Caco-2 (cell line): Measurements from ENCODE around the gene TAF8. TPM values are rescaled to one million over a fixed set of nuclear protein-coding genes. Genes with fewer than 3 reads are reported as not detected.
A peak's percentile ranks its signal among the peaks of the same experiment; 100 is the strongest.

Experiments used
- BruUV-seq: library from RNA; stranded (reverse); fragments of 400-500 nt; replicated peaks from 2 replicates; lab custom pipeline; 2021; lab: Mats Ljungman, UMichigan
- CTCF ChIA-PET: fragments of 300-600 bp; sonication (Branson Sonifier 250); formaldehyde crosslinking; loops from one replicate; lab custom pipeline; 2022; ENCODE audit warnings: antibody characterized with exemption; lab: Charles Lee
- POLR2A ChIA-PET: fragments of 300-600 bp; sonication (Branson Sonifier 250); formaldehyde crosslinking; loops from one replicate; lab custom pipeline; 2022; ENCODE audit warnings: antibody characterized with exemption; lab: Charles Lee
- DNase-seq, 2 experiments: peaks; one replicate each; pipeline versions ENCODE4 v3.0.0 to v3.0.0-alpha.2; 2020 to 2022
- H3K27me3 ChIP-seq: replicated peaks from 2 replicates; pipeline ENCODE4 v1.6.0; 2011; ENCODE audit warnings: low read length; ENCODE audit not compliant: control insufficient read depth, insufficient read depth
- H3K36me3 ChIP-seq: 2 replicates; pipeline ENCODE4 v1.5.1; 2011; ENCODE audit warnings: low read length; ENCODE audit not compliant: control insufficient read depth, insufficient read depth
- H3K4me1 ChIP-seq: fragments of 250-450 bp; sonication (Bioruptor Pico); 2 replicates; pipeline ENCODE4 v1.5.1; 2020; ENCODE audit warnings: mild to moderate bottlenecking
- H3K4me3 ChIP-seq: 2 replicates; pipeline ENCODE4 v1.5.1; 2011; ENCODE audit warnings: low read depth, mild to moderate bottlenecking, control low read depth, low read length
- H3K9me3 ChIP-seq: fragments of 250-450 bp; sonication (Bioruptor Pico); 2 replicates; pipeline ENCODE4 v1.5.1; 2020; ENCODE audit warnings: mild to moderate bottlenecking, moderate library complexity
- H3K27ac Mint-ChIP-seq: one replicate; pipeline ENCODE4 v1.8.0; 2022; ENCODE audit warnings: mixed read lengths; ENCODE audit not compliant: unreplicated experiment
- H3K27me3 Mint-ChIP-seq: one replicate; pipeline ENCODE4 v1.8.0; 2022; ENCODE audit warnings: mixed read lengths; ENCODE audit not compliant: insufficient read depth, unreplicated experiment
- H3K36me3 Mint-ChIP-seq: one replicate; pipeline ENCODE4 v1.8.0; 2022; ENCODE audit warnings: mild to moderate bottlenecking, mixed read lengths; ENCODE audit not compliant: insufficient read depth, unreplicated experiment
- H3K4me1 Mint-ChIP-seq: one replicate; pipeline ENCODE4 v1.8.0; 2022; ENCODE audit warnings: low read depth, mixed read lengths; ENCODE audit not compliant: unreplicated experiment
- H3K4me3 Mint-ChIP-seq: one replicate; pipeline ENCODE4 v1.8.0; 2022; ENCODE audit warnings: mild to moderate bottlenecking, moderate library complexity, mixed read lengths; ENCODE audit not compliant: unreplicated experiment
- H3K9me3 Mint-ChIP-seq: one replicate; pipeline ENCODE4 v1.8.0; 2022; ENCODE audit warnings: mixed read lengths; ENCODE audit not compliant: unreplicated experiment
- CTCF ChIP-seq, 2 experiments: fragments of 200-600 bp in 1 of 2; IDR thresholded peaks; 1 replicate in 1 of 2; 2 replicates in 1 of 2; pipeline versions ENCODE4 v1.5.1 to v1.8.0; 2011 to 2022; ENCODE audit warnings: antibody characterized with exemption in 1 of 2, control low read depth in 1 of 2, inconsistent platforms in 1 of 2, low read depth in 1 of 2, low read length in 1 of 2, mild to moderate bottlenecking in 1 of 2, moderate library complexity in 1 of 2; ENCODE audit not compliant: insufficient read depth in 1 of 2, severe bottlenecking in 1 of 2, unreplicated experiment in 1 of 2
- intact Hi-C: fragments of 100-400 bp; cut with micrococcal nuclease; formaldehyde crosslinking; loops from one replicate; pipeline ENCODE4 v1.10.0; 2022; ENCODE audit not compliant: unreplicated experiment
- total RNA-seq: library from RNA; stranded (reverse); gene quantifications from 2 replicates; pipeline ENCODE4 v1.2.3, GENCODE V29; 2022

The TAF8 gene
- total RNA-seq, 1 experiment from 2014 or later = 37.7 TPM

- H3K9me3 Mint-ChIP-seq = no peaks in the 10 kb centered on the region
- DNase-seq = no peak
- ChIA-PET POLR2A (interaction anchor here (0.6 kb wide), 1 partner anchor 143 kb away, joined by 3 read pairs; no protein-coding TSS in a partner anchor), CTCF (interaction anchor here (0.7 to 2.5 kb wide), 5 partner anchors 110 to 266 kb away, joined by 4 to 16 read pairs (median 6); partner anchors contain the start of genes BYSL, FRS3, MED20 and TOMM6)
- H3K27me3 Mint-ChIP-seq = no peaks in the 10 kb centered on the region
- BruUV-seq = no TSS peak
- H3K36me3 Mint-ChIP-seq = peaks cover 6% of the 10 kb centered on the region
- Histone ChIP-seq H3K27me3 (no peaks in the 10 kb centered on the region), H3K4me3 (no peak overlapping the region), H3K9me3 (no peaks in the 10 kb centered on the region), H3K4me1 (peaks cover 21% of the 10 kb centered on the region), H3K36me3 (no peaks in the 10 kb centered on the region)
- H3K27ac Mint-ChIP-seq = no peak overlapping the region
- no peak overlapping the region for H3K4me3 Mint-ChIP-seq
- intact Hi-C loops = loop anchor here (2.0 kb wide), 1 partner anchor 311 kb away; the partner anchor contains the start of gene TFEB
- H3K4me1 Mint-ChIP-seq = peaks cover 9% of the 10 kb centered on the region
- TF ChIP-seq CTCF (IDR thresholded peaks at IDR 0.05; ENCODE audit: insufficient read depth in 1 of 2, low read depth in 1 of 2, low read length in 1 of 2, severe bottlenecking in 1 of 2, unreplicated experiment in 1 of 2) = no peak
Measured at GRCh38 chr6:42045538-42046460, 4.5 kb upstream of the TAF8 start.

DNA sequence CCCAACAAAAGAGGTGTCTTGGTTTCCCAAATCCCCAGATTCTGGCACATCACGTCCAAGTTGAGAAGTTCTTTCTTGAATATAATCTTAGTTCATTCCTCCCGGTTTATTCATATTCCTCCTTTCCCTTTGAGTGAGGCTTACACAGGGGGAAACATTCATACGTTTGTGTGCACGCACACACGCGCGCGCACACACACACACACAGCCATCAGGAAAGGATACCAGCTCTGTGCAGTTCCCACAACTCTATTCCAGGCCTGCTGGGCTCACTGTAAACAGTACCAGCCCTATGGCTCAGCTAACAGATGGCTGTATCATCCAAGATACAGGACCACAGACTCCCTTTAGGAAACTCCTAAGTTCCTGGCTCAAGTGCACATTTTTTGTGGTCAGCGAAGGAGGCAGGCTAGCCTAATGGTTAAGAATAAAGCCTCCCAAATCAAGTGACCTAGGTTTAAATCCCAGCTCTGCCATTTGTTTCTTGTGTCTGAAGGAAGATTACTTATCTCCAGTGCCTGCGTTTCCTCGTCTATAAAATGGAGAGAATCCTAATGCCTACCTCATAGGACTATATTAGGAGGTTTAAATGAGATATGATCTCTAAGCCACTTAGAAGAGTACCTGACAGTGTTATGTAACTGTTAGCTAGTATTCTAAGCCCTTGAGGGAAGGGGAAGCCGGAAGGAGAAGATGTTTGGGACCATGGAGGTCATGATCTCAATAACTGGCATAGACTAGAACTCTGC, 3.7 kb upstream of the TAF8 start:
- BruUV-seq = no TSS peak
- H3K27me3 ChIP-seq = no peaks in the 10 kb centered on the region
- ChIA-PET POLR2A (interaction anchor here (0.6 kb wide), 1 partner anchor 142 kb away, joined by 3 read pairs; no protein-coding TSS in a partner anchor), CTCF (interaction anchor here (1.0 kb wide), 1 partner anchor 126 kb away, joined by 4 read pairs; the partner anchor contains the start of genes BYSL and MED20)
- peaks cover 9% of the 10 kb centered on the region for H3K4me1 Mint-ChIP-seq
- intact Hi-C loops = no loop called here
- H3K36me3 Mint-ChIP-seq = peaks cover 14% of the 10 kb centered on the region
- H3K27ac Mint-ChIP-seq = no peak overlapping the region
- H3K9me3 ChIP-seq = no peaks in the 10 kb centered on the region
- no peak overlapping the region for H3K4me3 ChIP-seq
- H3K4me1 ChIP-seq = peaks cover 21% of the 10 kb centered on the region
- peak overlapping the region; percentile 26 for H3K4me3 Mint-ChIP-seq
- no peaks in the 10 kb centered on the region for H3K36me3 ChIP-seq
- no peak for DNase-seq
- no peaks in the 10 kb centered on the region for H3K9me3 Mint-ChIP-seq
- no peaks in the 10 kb centered on the region for H3K27me3 Mint-ChIP-seq
- TF ChIP-seq CTCF (IDR thresholded peaks at IDR 0.05; ENCODE audit: insufficient read depth in 1 of 2, low read depth in 1 of 2, low read length in 1 of 2, severe bottlenecking in 1 of 2, unreplicated experiment in 1 of 2) = no peak

- Histone ChIP-seq H3K27me3 (no peaks in the 10 kb centered on the region), H3K36me3 (no peaks in the 10 kb centered on the region; the same call in 1 of the 2 replicates)
Measured at GRCh38 chr6:42047213-42047590, 3.1 kb upstream of the TAF8 start.

More at GRCh38 chr6:42047213-42047590, 3.1 kb upstream of the TAF8 start:
- POLR2A ChIA-PET = interaction anchor here (0.5 kb wide), 1 partner anchor 1495 kb away, joined by 3 read pairs; no protein-coding TSS in a partner anchor
- H3K9me3 Mint-ChIP-seq = no peaks in the 10 kb centered on the region
- H3K27me3 Mint-ChIP-seq = no peaks in the 10 kb centered on the region
- Histone ChIP-seq H3K9me3 (no peaks in the 10 kb centered on the region), H3K4me1 (peaks cover 21% of the 10 kb centered on the region), H3K4me3 (no peak overlapping the region)
- CTCF ChIA-PET = interaction anchor here (1.0 kb wide), 1 partner anchor 126 kb away, joined by 4 read pairs; the partner anchor contains the start of genes BYSL and MED20
- intact Hi-C loops = no loop called here
- H3K4me3 Mint-ChIP-seq = peak overlapping the region; percentile 26
- peaks cover 14% of the 10 kb centered on the region for H3K36me3 Mint-ChIP-seq
- no peak for DNase-seq
- H3K27ac Mint-ChIP-seq = no peak overlapping the region
- peaks cover 9% of the 10 kb centered on the region for H3K4me1 Mint-ChIP-seq
- BruUV-seq = no TSS peak
- TF ChIP-seq CTCF (IDR thresholded peaks at IDR 0.05; ENCODE audit: insufficient read depth in 1 of 2, low read depth in 1 of 2, low read length in 1 of 2, severe bottlenecking in 1 of 2, unreplicated experiment in 1 of 2) = no peak
